ENCODE results near the gene PRR29.

DNA sequence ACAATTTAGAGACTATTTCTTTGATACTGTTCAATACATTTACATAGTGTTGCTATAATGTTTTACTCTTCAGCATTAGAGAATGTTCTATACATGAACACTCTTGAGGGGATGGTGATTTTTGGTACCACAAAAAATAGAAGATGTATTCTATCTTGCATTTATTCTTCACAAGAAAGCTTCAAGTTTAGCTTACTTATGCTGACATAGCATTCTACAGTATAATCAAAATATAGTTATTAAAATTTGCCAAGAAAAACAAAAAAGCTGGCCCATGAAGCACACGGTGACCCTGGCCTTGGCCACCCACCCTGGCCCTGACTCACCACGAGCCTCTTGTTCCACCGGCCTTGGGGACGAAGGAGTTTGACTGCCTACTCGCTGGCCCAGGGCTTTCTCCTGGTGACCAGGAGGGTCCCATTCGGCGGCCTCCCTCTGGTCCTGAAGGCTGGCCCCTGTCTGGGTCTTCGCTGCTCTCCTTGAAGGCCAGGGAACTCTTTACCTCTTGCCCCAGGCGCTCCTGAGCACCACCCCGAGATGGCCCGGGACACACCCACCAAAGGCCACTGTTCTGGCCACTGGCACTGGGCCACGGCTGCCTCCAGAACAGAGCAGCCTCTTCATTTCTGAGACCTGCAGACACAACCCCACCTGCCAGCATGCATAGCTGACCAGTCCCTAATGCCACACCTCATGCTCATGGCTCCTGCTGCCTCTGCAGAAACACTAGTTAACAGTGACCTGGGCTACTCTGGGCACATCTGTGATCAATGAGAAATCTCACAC is 44.7 kb downstream of the PRR29 start:
- no peak for TF ChIP-seq TAF1 (IDR thresholded peaks at IDR 0.05; ENCODE audit: low read depth)
- TF ChIP-seq MAX (IDR thresholded peaks at IDR 0.05): no peak
- no peak for TF ChIP-seq YY1 (IDR thresholded peaks at IDR 0.05; ENCODE audit: low read depth)
- TF ChIP-seq TEAD4 (IDR thresholded peaks at IDR 0.05): no peak
- TF ChIP-seq EGR1 (IDR thresholded peaks at IDR 0.05): no peak
- no peak for TF ChIP-seq ZBTB7A (IDR thresholded peaks at IDR 0.05; ENCODE audit: low read depth)
- no peak for TF ChIP-seq FOXM1 (IDR thresholded peaks at IDR 0.05; ENCODE audit: borderline replicate concordance, low read depth)
- no peak for TF ChIP-seq RAD21 (IDR thresholded peaks at IDR 0.05; ENCODE audit: low read depth)
- TF ChIP-seq EP300 (IDR thresholded peaks at IDR 0.05; ENCODE audit: borderline replicate concordance): no peak
- TF ChIP-seq CEBPB (IDR thresholded peaks at IDR 0.05): no peak
- TF ChIP-seq REST (IDR thresholded peaks at IDR 0.05; ENCODE audit: low read depth): no peak
- no peak for TF ChIP-seq CREB1 (IDR thresholded peaks at IDR 0.05; ENCODE audit: low read depth)
- no peak for TF ChIP-seq TCF12 (IDR thresholded peaks at IDR 0.05; ENCODE audit: low read depth)
- no peak for TF ChIP-seq USF1 (IDR thresholded peaks at IDR 0.05)
